Heart right ventricle (tissue), 16 donors: ENCODE data around the gene DOCK10. TPM values are rescaled to one million over a fixed set of nuclear protein-coding genes. Genes with fewer than 3 reads are reported as not detected.

Experiments
- ATAC-seq, 8 donors: fragments of 200-7000 bp; cut with Tn5 transposase; one replicate each; pipeline ENCODE4 v1.9.1; 2020; ENCODE audit warnings: mild to moderate bottlenecking in 8 of 8, moderate library complexity in 8 of 8, moderate number of reproducible peaks in 1 of 8
- DNase-seq, 2 donors: peaks; one replicate each; pipeline ENCODE4 v3.0.0-alpha.2; 2020
- H3K27ac ChIP-seq, 10 donors: fragments of 200-600 bp; sonication (generic) in 2 of 10; one replicate each; pipeline versions ENCODE4 v1.5.0 to v1.8.0; 2020 to 2022; ENCODE audit warnings: mild to moderate bottlenecking in 3 of 10
- H3K27me3 ChIP-seq, 7 donors: fragments of 200-600 bp; one replicate each; pipeline ENCODE4 v1.8.0; 2021 to 2022; ENCODE audit warnings: mild to moderate bottlenecking in 2 of 7
- H3K36me3 ChIP-seq, 9 donors: fragments of 200-600 bp; sonication (generic) in 1 of 9; one replicate each; pipeline versions ENCODE4 v1.5.0 to v1.8.0; 2020 to 2022; ENCODE audit warnings: mild to moderate bottlenecking in 2 of 9
- H3K4me1 ChIP-seq, 9 donors: fragments of 200-600 bp; sonication (generic) in 1 of 9; one replicate each; pipeline versions ENCODE4 v1.5.0 to v1.8.0; 2020 to 2022; ENCODE audit warnings: mild to moderate bottlenecking in 4 of 9
- H3K4me3 ChIP-seq, 10 donors: fragments of 200-600 bp; sonication (generic) in 2 of 10; one replicate each; pipeline versions ENCODE4 v1.5.0 to v1.8.0; 2020 to 2022; ENCODE audit warnings: mild to moderate bottlenecking in 7 of 10, moderate library complexity in 2 of 10
- H3K9me3 ChIP-seq, 11 donors: fragments of 200-600 bp in 10 of 11; sonication (generic) in 2 of 11; one replicate each; pipeline versions ENCODE4 v1.5.0 to v1.8.0; 2013 to 2022; ENCODE audit warnings: mild to moderate bottlenecking in 2 of 11, control low read depth in 1 of 11, moderate library complexity in 1 of 11
- CTCF ChIP-seq, 9 donors: fragments of 200-600 bp; sonication (generic) in 2 of 9; IDR thresholded peaks; one replicate each; pipeline versions ENCODE4 v1.5.0 to v1.8.0; 2021 to 2022; ENCODE audit warnings: antibody characterized with exemption in 9 of 9, mild to moderate bottlenecking in 5 of 9, moderate library complexity in 1 of 9
- WGBS, 2 donors: extraction: QIAGEN DNeasy Blood & Tissue Kit; methylation state at CpG; one replicate each; pipeline ENCODE4 v1.1.7; 2013; ENCODE audit warnings: inconsistent platforms in 1 of 2; 5-methylcytosine and 5-hydroxymethylcytosine counted together
- intact Hi-C, 10 donors: fragments of 100-400 bp; cut with DNase I; formaldehyde crosslinking; loops; one replicate each; pipeline versions ENCODE4 v1.11.1 to v1.14.2; 2022
- polyA plus RNA-seq, 2 donors: library from polyadenylated mRNA; stranded (reverse); fragments of 200-250 nt; gene quantifications; one replicate each; pipeline ENCODE4 v1.2.3, GENCODE V29; 2013
- total RNA-seq, 10 donors: library from RNA; stranded (reverse); fragmentation: NEBNext Ultra II Directional in 3 of 10; extraction: Animal tissue kit (Norgen Biotek cat#: 25700) in 3 of 10; gene quantifications; one replicate each; pipeline versions ENCODE4 v1.2.1 to v1.2.4, GENCODE V29; 2021 to 2023
- donor health status: Arrhythmogenic right ventricular cardiomyopathy.
- donor health status: ischemic (EF 13 %, LVEDD 7.1; RV severe dilation, severe dysfunction).
- donor health status: healthy with polysubstance abuse.
- donor health status: DM: no; HTN: yes; CAD: no.
- donor health status: DM: no; HTN: no; CAD: no.
- donor health status: ischemic (EF 25% LVEDD 6.9; RV normal size, moderate dysfunction).
- donor health status: ischemic (EF 25% LVEDD 5.7; RV mildly dilated, moderate dysfunction).
- donor health status: healthy.
- donor health status: DM: yes; HTN: yes; CAD: no.
- donor health status: Ischemic cardiomyopathy.
- donor health status: ischemic (EF 35%, LVEDD 5.7; RV mildly dilated, moderate dysfunction).
- donor health status: nonischemic (EF 11% LVEDD 7.7; RV severe dilation, severe dysfunction).
- donor health status: DM: yes; HTN: yes; CAD: no.
- donor health status: PGD.
- donor health status: ischemic (EF 29% LVEDD 5.4; RV normal size, mild dysfunction).
- donor health status: nonischemic (EF 23%, LVEDD 6.1; RV moderate dilation, normal function).

DOCK10 gene
- total and polyA plus RNA-seq, 12 donors, result 0.77 to 18.9 (median 1.4) TPM

- Histone ChIP-seq H3K4me3 (no peak overlapping the region), H3K27me3 (no peaks in the 10 kb centered on the region), H3K4me1 (peaks cover 0 to 41% (median 0%) of the 10 kb centered on the region in 9 donors), H3K9me3 (no peaks in the 10 kb centered on the region), H3K36me3 (peaks cover 0 to 9% (median 0%) of the 10 kb centered on the region in 9 donors), H3K27ac (peak overlapping the region in 1 of 10 donors; percentile 61)
- ATAC-seq (peak in 1 of 8 donors; percentile 45), DNase-seq (no peak)
- 56 to 71% methylated on average over 3 of the region's 3 CpGs for WGBS, 2 donors
- intact Hi-C loops, result no loop called here
- no peak for TF ChIP-seq CTCF (IDR thresholded peaks at IDR 0.05)
Measured at GRCh38 chr2:224894356-224894755, 147.9 kb downstream of the DOCK10 start.

DNA sequence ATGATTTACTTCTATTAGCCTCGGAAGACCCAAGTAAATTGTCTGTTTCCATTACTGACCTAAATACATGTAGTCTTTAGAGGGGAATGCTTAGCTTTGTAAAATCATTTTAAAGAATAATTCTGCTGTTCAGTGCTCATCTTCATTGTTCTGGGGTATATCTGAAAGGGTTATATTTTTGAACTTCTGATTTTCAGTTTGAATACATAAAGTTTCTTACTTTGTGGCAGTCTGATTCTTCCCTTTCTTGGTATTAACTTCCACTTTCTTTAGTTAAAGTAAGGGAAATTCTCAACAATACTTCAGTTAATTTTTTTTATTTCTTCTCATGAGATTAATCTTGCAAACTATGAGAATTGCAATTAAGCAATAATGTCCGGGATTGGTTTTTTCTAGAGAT, 148.4 kb downstream of the DOCK10 start:
- H3K36me3 ChIP-seq, result peaks cover 0 to 9% (median 0%) of the 10 kb centered on the region in 9 donors
- ATAC-seq, result no peak
- no peak for DNase-seq
- H3K9me3 ChIP-seq, result no peaks in the 10 kb centered on the region
- H3K27me3 ChIP-seq, result no peaks in the 10 kb centered on the region
- no peak overlapping the region for H3K27ac ChIP-seq
- intact Hi-C loops, result no loop called here
- peaks cover 0 to 41% (median 0%) of the 10 kb centered on the region in 9 donors for H3K4me1 ChIP-seq
- WGBS, 2 donors, result 90 to 93% methylated on average over 2 of the region's 2 CpGs
- no peak for TF ChIP-seq CTCF (IDR thresholded peaks at IDR 0.05)
- H3K4me3 ChIP-seq, result no peak overlapping the region

DNA sequence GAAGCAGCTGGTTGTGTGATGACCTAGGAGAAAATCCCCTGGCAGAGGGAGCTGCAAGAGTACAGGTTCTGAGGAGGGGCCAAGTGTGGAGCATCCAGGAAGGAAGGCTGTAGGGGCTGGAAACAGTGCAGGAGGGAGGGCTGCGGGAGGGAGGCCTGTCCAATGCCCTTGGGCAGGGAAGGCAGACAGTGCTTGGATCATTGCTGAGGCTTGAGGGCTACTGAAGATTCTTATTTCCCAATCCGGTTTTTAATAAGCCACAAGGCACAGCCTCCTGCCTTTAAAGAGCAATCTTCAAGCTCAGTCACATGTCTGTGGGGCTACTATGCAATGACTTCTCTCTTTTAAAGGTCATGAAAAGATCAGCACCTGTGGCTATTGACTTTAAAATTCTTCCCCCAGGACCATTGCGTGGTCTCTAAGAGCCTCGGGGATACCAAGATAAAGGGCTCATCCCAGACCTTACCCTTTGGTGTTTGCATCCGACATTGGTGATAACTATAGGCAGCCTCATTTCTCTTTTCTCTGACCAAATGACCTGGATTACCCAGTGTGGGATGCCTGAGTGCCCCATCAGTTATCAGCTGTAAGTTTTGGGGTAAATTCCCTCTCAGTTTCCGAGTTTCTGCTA, 149.6 kb downstream of the DOCK10 start:
- Histone ChIP-seq H3K27me3 (no peaks in the 10 kb centered on the region), H3K9me3 (no peaks in the 10 kb centered on the region), H3K27ac (no peak overlapping the region), H3K36me3 (peaks cover 0 to 9% (median 0%) of the 10 kb centered on the region in 9 donors), H3K4me3 (no peak overlapping the region), H3K4me1 (peaks cover 0 to 41% (median 0%) of the 10 kb centered on the region in 9 donors)
- 68 to 73% methylated on average over 6 of the region's 6 CpGs for WGBS, 2 donors
- ATAC-seq (no peak), DNase-seq (no peak)
- no peak for TF ChIP-seq CTCF (IDR thresholded peaks at IDR 0.05)
- intact Hi-C loops, result no loop called here

- no peak for TF ChIP-seq CTCF (IDR thresholded peaks at IDR 0.05)
- H3K36me3 ChIP-seq, result peaks cover 0 to 14% (median 0%) of the 10 kb centered on the region in 9 donors
- no peak overlapping the region for H3K4me3 ChIP-seq
- no peaks in the 10 kb centered on the region for H3K27me3 ChIP-seq
- no peak for DNase-seq
- no peaks in the 10 kb centered on the region for H3K9me3 ChIP-seq
- H3K4me1 ChIP-seq, result peaks cover 0 to 52% (median 0%) of the 10 kb centered on the region in 9 donors
- intact Hi-C loops, result no loop called here
- H3K27ac ChIP-seq, result no peak overlapping the region
- WGBS, 2 donors, result 58 to 66% methylated on average over 3 of the region's 3 CpGs
- no peak for ATAC-seq
Measured at GRCh38 chr2:224890372-224890771, 151.9 kb downstream of the DOCK10 start.
